ENCODE results near the gene CPNE2.

- TF ChIP-seq CTCF (IDR thresholded peaks at IDR 0.05; ENCODE audit: low read depth, low read length, missing input control) (no peak), TAF1 (conservative IDR thresholded peaks at IDR 0.05) (no peak), MAX (IDR thresholded peaks at IDR 0.05) (no peak), YY1 (IDR thresholded peaks at IDR 0.05) (no peak), SP1 (IDR thresholded peaks at IDR 0.05) (no peak), JUND (IDR thresholded peaks at IDR 0.05) (no peak)
These were observed 49.6 kb downstream of the CPNE2 start for GRCh38 chr16:57141822-57142631.
